GM21528 (cell line): ENCODE results near the gene CAVIN4.

ENCODE experiments used
- ATAC-seq: cut with Tn5 transposase; IDR thresholded peaks from one replicate; pipeline ENCODE4 v1.9.1; 2021; ENCODE audit warnings: mild to moderate bottlenecking, moderate library complexity; ENCODE audit not compliant: unreplicated experiment, low FRiP score

The CAVIN4 gene

GRCh38 chr9:100587375-100587774 lies 9.5 kb downstream of the CAVIN4 start:
- ATAC-seq: no peak

- no peak for ATAC-seq
Observed at GRCh38 chr9:100589582-100589981, 11.7 kb downstream of the CAVIN4 start.

GRCh38 chr9:100590481-100590880 lies 12.6 kb downstream of the CAVIN4 start:
- no peak for ATAC-seq

- ATAC-seq: no peak
Observed at GRCh38 chr9:100591139-100591538, 13.3 kb downstream of the CAVIN4 start.

- no peak for ATAC-seq
Observed at GRCh38 chr9:100591639-100592412, 13.9 kb downstream of the CAVIN4 start.

GRCh38 chr9:100595391-100596199 lies 17.7 kb downstream of the CAVIN4 start:
- no peak for ATAC-seq

- ATAC-seq: no peak
Observed at GRCh38 chr9:100597236-100597635, 19.4 kb downstream of the CAVIN4 start.

- ATAC-seq: peak; percentile 72
Observed at GRCh38 chr9:100598641-100599145, 20.8 kb downstream of the CAVIN4 start.

GRCh38 chr9:100600521-100601079 lies 22.7 kb downstream of the CAVIN4 start:
- no peak for ATAC-seq

- peak; percentile 64 for ATAC-seq
Observed at GRCh38 chr9:100601216-100601615, 23.3 kb downstream of the CAVIN4 start.

GRCh38 chr9:100602342-100602801 lies 24.5 kb downstream of the CAVIN4 start:
- no peak for ATAC-seq

GRCh38 chr9:100605405-100605804 lies 27.5 kb downstream of the CAVIN4 start:
- no peak for ATAC-seq

GRCh38 chr9:100619194-100619593 lies 41.3 kb downstream of the CAVIN4 start:
- ATAC-seq: no peak

GRCh38 chr9:100619665-100620064 lies 41.8 kb downstream of the CAVIN4 start:
- no peak for ATAC-seq

- ATAC-seq: no peak
Observed at GRCh38 chr9:100623969-100624368, 46.1 kb downstream of the CAVIN4 start.

- ATAC-seq: no peak
Observed at GRCh38 chr9:100626949-100627348, 49.1 kb downstream of the CAVIN4 start.

GRCh38 chr9:100637787-100638186 lies 59.9 kb downstream of the CAVIN4 start:
- ATAC-seq: no peak
